ENCODE measurements around the gene TSSK6. TPM values are rescaled to one million over a fixed set of nuclear protein-coding genes. Genes with fewer than 3 reads are reported as not detected.
A peak's percentile ranks its signal among the peaks of the same experiment; 100 is the strongest.

The TSSK6 gene
- total RNA-seq, 4 donors from 2014 or later: 0.33 to 3.7 (median 1.5) TPM

DNA sequence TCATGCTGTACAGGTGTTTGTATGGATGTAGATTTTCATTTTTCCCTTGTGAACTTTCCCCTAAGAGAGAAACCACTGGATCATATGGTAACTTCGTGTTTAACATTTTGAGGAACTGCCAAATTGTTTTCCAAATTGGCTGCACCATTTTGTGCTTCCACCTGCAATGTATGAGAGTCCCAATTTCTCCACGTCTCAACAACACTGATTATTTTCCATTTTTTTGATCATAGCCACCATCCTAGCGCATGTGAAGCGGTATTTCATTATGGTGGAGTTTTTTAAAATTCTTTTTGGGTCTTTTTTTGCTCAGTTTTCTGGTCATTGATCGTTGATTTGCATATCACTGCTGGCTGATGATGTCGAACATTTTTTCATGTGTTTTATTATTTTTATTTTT is 5.6 kb upstream of the TSSK6 start:
- no peaks in the 10 kb centered on the region for H3K27me3 ChIP-seq
- H3K36me3 ChIP-seq: peaks cover 0 to 51% (median 26%) of the 10 kb centered on the region in 4 donors
- no peak overlapping the region for H3K4me3 ChIP-seq
- H3K9me3 ChIP-seq: no peaks in the 10 kb centered on the region
- TF ChIP-seq EP300 (IDR thresholded peaks at IDR 0.05): no peak
- no peak for TF ChIP-seq POLR2A (IDR thresholded peaks at IDR 0.05; ENCODE audit: low read depth)
- no peak for TF ChIP-seq POLR2AphosphoS5 (IDR thresholded peaks at IDR 0.05)
- TF ChIP-seq, protein P1, sequence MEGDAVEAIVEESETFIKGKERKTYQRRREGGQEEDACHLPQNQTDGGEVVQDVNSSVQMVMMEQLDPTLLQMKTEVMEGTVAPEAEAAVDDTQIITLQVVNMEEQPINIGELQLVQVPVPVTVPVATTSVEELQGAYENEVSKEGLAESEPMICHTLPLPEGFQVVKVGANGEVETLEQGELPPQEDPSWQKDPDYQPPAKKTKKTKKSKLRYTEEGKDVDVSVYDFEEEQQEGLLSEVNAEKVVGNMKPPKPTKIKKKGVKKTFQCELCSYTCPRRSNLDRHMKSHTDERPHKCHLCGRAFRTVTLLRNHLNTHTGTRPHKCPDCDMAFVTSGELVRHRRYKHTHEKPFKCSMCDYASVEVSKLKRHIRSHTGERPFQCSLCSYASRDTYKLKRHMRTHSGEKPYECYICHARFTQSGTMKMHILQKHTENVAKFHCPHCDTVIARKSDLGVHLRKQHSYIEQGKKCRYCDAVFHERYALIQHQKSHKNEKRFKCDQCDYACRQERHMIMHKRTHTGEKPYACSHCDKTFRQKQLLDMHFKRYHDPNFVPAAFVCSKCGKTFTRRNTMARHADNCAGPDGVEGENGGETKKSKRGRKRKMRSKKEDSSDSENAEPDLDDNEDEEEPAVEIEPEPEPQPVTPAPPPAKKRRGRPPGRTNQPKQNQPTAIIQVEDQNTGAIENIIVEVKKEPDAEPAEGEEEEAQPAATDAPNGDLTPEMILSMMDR (IDR thresholded peaks at IDR 0.05): no peak
- intact Hi-C loops (cut with DNase I): no loop called here
- 81% methylated on average over 6 of the region's 6 CpGs for WGBS
- peaks cover 20 to 68% (median 37%) of the 10 kb centered on the region in 4 donors for H3K4me1 ChIP-seq
- no peak overlapping the region for H3K27ac ChIP-seq (replicated peaks in 1 of 4)
- DNase-seq (ENCODE audit: extremely low spot score): no peak

DNA sequence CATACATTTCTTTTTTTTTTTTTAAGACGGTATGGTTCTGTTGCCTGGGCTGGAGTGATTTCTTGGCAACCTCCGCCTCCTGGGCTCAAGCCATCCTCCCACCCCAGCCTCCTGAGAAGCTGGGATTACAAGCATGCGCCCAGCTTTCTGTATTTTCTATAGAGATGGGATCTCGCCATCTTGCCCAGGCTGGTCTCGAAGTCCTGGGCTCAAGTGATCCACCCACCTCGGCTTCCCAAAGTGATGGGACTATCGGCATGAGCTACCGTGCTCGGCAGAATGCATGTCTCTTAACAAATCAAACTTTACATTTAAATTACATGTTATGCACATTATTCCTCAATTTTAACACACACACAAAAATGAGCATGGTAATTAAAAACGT is 1.9 kb upstream of the TSSK6 start:
- peak overlapping the region; percentile 76 to 97 (median 86) for H3K4me3 ChIP-seq
- H3K27me3 ChIP-seq: no peaks in the 10 kb centered on the region
- H3K36me3 ChIP-seq: peaks cover 0 to 25% (median 13%) of the 10 kb centered on the region in 4 donors
- WGBS: 82% methylated on average over 10 of the region's 10 CpGs
- TF ChIP-seq, protein P1 (IDR thresholded peaks at IDR 0.05): no peak
- no peak for TF ChIP-seq POLR2A (IDR thresholded peaks at IDR 0.05; ENCODE audit: low read depth)
- TF ChIP-seq EP300 (IDR thresholded peaks at IDR 0.05): no peak
- TF ChIP-seq POLR2AphosphoS5 (IDR thresholded peaks at IDR 0.05): no peak
- H3K27ac ChIP-seq (replicated peaks in 1 of 4): no peak overlapping the region
- peaks cover 0 to 5% (median 3%) of the 10 kb centered on the region in 4 donors for H3K9me3 ChIP-seq
- peaks cover 26 to 70% (median 52%) of the 10 kb centered on the region in 4 donors for H3K4me1 ChIP-seq
- no peak for DNase-seq (ENCODE audit: extremely low spot score)
- intact Hi-C loops (cut with DNase I): no loop called here

DNA sequence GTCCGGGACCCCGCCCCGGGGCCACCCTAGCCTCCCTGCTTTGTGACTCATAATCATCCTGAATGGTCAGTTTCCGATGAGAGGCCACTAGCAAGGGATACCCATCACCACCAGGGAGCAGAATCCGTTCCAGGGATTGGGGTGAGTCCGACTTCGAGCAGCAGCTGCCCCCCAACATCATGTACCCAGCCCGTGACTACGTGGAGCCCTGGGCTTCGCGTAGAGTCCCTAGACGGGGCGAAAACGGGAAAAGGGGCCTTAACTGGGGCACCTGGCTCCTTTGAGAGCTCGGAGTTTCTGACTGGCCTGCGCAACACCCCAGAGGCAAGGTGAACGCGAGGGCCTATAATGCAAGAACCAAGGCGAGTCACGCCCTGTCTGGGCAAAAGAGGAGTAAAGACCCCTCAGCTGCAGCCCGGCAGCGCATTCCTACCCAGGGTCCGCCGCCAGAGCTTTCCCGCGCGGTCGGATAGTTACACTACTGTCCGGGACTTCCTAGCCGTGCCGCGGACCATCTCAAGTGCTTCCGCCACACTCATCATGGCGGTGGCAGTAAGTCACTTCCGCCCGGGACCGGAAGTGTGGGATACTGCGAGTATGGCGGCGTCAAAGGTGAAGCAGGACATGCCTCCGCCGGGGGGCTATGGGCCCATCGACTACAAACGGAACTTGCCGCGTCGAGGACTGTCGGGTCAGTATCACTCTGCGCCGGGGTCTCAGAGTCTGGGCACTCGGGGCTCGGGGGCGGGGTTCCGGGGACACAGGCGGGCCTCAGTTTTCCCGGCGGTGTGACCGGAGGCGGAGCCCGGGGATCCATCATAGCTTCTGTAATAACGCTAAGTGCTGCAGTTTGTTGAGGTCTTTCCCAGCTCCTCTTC is 533 bp upstream of the TSSK6 start, which contains the start of gene NDUFA13:
Gene NDUFA13 (plus strand): TSS at position 584 of the 878 bp plus-strand sequence. CDS start 14 bp downstream, at position 598.
- peaks cover 26 to 57% (median 52%) of the 10 kb centered on the region in 4 donors for H3K4me1 ChIP-seq

DNA sequence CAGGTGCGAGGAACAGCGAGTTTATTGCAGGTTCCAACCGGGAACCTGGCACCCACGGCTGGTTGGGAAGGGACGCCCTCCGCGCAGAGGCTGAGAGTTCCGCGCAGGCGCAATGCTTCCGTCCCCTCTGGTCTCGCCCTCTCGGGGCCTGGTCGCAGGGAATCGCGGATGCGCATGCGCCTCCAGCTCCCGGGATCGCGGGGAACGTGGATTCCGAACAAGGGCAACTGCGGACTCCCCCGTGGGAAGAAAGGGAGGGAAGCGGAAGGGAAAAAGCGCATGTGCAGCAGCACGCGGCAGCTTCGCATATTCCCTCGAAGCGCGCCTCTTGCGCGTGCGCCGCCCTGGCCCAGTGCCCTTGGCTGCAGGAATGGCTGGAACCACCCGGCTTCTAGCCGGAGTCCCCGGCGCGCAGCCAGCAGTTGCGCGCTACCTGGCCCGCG is 1.1 kb downstream of the TSSK6 start:
- WGBS: 46% methylated on average over 37 of the region's 46 CpGs
- H3K27ac ChIP-seq (replicated peaks in 1 of 4): peak overlapping the region; percentile 30 to 56 (median 42)
- peaks cover 26 to 49% (median 44%) of the 10 kb centered on the region in 4 donors for H3K4me1 ChIP-seq

More for the DNA sequence above, 533 bp upstream of the TSSK6 start, which contains the start of gene NDUFA13:
- WGBS: 2% methylated on average over 22 of the region's 61 CpGs
- peaks cover 0 to 5% (median 3%) of the 10 kb centered on the region in 4 donors for H3K9me3 ChIP-seq
- TF ChIP-seq, protein P1 (IDR thresholded peaks at IDR 0.05): peak in 1 of 3 experiments; percentile 8
- TF ChIP-seq POLR2A (IDR thresholded peaks at IDR 0.05; ENCODE audit: low read depth) (peak; percentile 50), EP300 (IDR thresholded peaks at IDR 0.05) (no peak), POLR2AphosphoS5 (IDR thresholded peaks at IDR 0.05) (peak; percentile 99)
- intact Hi-C loops (cut with DNase I): no loop called here
- DNase-seq (ENCODE audit: extremely low spot score): peak; percentile 98
- H3K36me3 ChIP-seq: peaks cover 0 to 21% (median 13%) of the 10 kb centered on the region in 4 donors
- H3K27ac ChIP-seq (replicated peaks in 1 of 4): peak within 1 kb of the TSS; percentile 86 to 91 (median 91)
- no peaks in the 10 kb centered on the region for H3K27me3 ChIP-seq
- H3K4me3 ChIP-seq: peak within 1 kb of the TSS; percentile 76 to 97 (median 86)

More for the DNA sequence above, 1.1 kb downstream of the TSSK6 start:
- DNase-seq (ENCODE audit: extremely low spot score): no peak
- Histone ChIP-seq H3K36me3 (peaks cover 0 to 5% (median 1%) of the 10 kb centered on the region in 4 donors), H3K4me3 (peak overlapping the region; percentile 41 to 97 (median 44)), H3K27me3 (no peaks in the 10 kb centered on the region), H3K9me3 (peaks cover 0 to 5% (median 3%) of the 10 kb centered on the region in 4 donors)
- intact Hi-C loops (cut with DNase I): no loop called here
- TF ChIP-seq, protein P1 (IDR thresholded peaks at IDR 0.05): no peak
- TF ChIP-seq POLR2AphosphoS5 (IDR thresholded peaks at IDR 0.05): peak; percentile 46 to 77

Data from esophagus muscularis mucosa (tissue), 4 donors.